Fibroblast of skin of left quadriceps (primary cell): ENCODE measurements around the gene MRPL11.
A peak's percentile ranks its signal among the peaks of the same experiment; 100 is the strongest.

Experiments used
- DNase-seq, 2 experiments: peaks; one replicate each; pipeline ENCODE4 v3.0.0-alpha.2; 2013; ENCODE audit warnings: low read depth in 2 of 2

MRPL11 gene

DNA sequence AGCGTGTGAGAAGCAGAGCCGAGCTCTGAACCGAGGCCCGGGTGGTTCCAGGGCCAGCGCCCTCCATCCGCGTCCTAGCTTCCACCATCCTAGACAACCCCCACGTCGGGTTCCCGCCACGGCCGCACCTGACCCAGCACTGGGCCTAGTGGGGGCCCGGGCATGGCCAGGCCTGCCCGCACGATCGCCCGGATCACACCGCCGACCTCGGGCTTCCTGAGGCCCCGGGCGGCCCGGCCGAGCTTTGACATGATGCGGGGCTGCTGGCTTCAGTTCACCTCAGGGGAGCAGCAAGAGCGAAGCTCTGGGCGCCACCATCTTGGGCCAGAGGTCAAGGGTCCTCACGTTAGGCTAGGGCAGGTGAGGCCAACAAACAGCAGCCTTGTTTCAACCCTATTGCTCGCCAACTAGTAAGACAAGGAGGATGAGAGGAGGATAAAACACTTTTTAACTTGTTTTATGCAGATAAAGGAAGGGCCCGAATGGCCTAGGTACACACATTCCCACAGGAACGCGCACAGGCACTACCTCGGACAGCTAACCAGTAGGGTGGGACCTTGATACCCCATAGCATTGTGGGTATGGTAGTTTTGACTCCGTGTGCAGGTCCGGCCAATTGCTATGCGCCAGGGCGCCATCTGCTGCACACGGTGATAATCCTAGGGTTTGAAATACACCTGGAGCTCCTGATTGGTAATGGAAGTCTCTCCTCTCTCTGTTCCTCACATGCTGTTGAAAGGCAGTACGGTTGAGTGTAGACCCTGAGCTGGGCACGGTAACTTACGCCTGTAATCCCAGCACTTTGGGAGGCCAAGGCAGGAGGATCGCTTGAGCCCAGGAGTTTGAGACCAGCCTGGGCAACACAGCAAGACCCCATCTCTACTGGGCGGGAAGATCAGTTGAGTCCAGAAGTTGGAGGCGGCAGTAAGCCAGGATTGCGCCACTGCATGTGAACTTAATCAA lies at the start of gene MRPL11:
Gene MRPL11 (minus strand): TSS at position 345 of the 963 bp plus-strand sequence. CDS start 94 bp downstream, at position 251.
- peak; percentile 82 to 83 for DNase-seq

DNA sequence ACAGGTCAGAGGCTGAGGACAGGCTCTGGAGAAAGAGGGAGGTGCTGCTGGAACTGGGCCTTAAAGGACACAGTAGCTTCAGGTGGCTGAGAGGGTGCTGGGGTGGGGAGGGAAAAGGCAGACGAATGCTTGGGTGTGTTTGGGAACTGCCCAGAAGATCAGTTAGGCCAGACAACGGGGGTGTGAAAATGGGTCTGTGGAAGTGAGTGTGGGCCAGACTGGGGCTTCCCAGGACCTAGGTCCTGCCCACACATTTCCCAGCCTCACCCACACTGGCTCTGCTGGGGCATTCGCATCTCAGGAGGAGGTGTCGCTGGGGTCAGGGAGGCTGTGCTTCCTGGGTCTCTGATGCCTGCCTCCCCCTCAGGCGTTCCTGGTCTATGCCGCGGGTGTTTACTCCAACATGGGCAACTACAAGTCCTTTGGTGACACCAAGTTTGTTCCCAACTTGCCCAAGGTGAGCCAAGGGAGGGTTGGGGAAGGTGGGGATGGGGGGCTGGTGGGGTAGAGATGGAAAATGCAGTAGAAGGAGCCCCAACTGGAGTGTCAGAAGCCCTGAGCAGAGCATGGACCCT lies 46.2 kb upstream of the MRPL11 start:
- DNase-seq = no peak

DNA sequence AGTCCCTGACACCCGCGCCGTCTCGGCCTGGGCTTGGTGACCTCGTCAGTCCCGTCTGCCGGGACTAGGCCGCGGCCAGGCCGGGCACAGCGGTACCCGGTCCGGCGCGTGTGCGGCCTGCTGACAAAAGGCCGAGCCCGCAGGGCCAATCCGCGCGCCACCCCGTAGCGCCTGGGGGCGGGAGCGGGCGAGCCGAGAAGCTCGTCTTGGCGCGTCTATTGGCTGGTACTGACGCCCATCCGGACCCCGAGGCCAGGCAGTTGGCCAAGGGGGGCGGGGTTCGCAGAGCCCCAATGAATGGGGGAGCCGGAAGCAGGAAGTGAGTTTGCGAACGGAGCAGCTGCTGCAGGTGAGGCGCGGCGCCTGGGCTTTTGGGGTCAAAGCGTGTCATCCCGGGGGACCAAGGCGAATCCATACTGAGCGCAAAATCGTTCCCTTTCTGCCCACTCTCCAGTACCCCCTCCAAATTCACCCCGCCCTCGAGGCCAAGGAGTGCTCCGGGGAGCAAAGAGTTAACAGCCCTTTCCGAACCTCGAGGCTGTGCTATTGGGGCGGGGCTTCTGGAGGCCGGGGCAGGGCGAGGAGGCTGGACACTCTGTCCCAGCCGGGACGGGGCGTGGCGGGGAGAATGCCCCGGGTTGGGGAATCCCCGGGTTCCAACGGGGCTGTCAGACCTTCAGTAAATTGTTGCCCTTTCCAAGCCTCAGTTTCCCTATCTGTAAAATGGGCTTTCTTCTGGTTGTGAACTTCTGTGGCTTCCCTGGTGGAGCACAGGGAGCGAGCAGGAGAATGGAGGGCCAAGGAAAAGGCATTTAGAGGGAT lies 41.7 kb upstream of the MRPL11 start, which contains the start of gene DPP3:
Gene DPP3 (plus strand): TSS at position 318 of the 822 bp plus-strand sequence. CDS start 1,767 bp downstream, outside the sequence.
- peak; percentile 92 for DNase-seq

DNA sequence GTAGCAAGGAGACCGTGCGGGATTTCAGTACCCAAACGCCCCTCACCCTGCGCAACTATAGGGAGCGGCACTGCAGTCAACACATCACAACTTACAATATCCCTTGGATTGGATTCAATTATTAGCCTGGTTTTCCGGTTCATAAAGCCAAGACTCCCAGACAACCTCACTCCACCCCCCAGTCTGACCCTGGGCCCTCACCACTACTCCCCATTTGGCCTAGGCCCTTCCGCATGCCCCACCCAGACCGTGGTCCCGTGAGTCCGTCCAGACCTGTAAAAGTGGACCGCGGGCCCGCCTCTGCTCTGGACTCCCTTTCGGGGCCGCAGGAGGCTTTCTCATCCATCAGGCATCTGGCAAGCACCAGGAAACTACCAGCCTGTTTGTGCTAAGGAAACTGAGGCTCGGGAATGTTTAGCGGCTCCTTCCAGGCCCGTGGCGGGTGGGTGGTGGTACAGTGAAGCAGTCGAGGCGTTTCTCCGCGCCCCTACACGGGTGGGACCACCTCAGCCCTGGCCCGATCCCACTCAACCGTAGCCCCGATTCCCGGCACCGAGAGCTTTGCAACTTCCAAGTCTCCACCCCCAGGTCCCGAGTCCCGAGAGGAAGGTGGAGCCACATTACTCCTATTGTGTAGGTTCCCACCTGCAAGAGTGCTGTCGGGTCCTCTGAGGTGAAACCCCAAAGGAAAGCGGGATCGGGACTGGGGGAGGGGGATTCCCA lies 40.9 kb upstream of the MRPL11 start:
- DNase-seq = no peak

DNA sequence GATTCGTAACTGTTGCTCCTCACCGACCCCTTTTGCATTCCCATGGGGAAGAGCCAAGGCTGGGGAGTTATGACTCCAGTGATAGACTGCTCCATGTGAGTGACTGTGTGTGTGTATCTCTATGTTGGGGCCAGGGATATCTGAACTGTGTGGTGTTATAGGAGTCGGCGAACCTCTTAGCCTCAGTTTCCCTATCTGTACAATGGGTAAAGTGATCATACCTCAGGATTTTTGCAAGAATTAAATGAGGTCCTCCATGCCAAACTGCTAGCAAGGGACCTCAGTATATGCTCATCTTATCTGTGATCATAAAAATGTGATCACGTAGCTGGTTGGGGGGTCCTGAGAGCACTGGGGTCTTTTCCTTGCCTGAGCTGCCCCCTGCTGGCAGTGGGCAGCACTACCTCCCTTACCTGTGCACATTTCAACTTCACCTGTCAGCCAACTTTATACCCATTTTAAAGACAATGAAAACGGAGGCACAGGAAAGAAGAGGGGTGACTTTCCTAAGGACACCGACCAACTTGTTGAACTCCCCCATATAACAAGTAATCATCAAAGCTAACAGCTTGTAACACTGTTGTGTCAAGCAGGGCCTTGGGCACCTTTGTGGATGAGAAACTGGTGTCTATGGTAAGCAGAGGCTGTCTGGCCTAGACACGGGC lies 40.2 kb upstream of the MRPL11 start:
- DNase-seq = no peak

DNA sequence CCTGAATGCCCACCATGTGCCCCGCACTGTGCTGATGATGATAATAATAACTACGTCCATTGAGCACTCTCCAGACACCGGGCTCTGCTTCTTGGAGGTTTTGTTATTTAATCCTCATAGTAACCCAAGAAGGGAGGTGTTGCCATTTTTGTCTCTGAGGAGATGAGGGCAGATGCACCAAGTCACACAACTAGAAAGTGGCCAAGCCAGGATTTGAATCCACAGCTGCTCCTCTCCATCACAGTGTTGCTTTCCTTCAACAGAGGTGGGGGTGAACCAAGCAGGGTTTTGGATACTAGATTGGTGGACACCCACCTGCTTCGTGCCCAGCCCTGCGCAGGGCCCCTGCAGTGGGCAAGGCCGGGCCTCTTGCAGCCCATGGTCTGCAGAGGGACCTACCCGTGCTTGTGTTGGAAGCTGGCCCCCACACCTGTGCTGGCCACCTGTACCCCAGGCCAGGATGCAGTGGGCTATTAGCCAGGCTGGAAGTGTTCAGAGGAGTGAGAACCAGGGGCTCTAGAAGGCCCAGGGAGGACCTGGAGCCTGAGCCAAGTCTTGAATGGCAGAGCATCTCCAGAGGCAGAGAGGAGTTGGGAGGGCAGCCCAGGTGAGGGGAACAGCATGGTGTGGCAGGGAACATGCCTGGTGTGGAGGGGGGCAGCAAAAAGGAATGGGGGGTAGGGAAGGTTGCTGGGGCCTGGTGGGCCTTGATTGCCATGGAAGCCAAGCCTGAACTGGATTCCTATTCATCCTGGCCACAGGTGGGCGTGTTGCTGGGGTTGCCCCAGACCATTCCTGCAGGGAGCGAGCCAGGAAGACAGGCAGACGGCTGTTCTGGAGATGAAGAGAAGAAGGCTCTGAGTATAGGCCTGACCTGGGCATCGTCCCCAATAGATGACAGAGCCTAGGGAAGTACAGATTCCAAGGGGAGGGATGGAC lies 38.9 kb upstream of the MRPL11 start:
- no peak for DNase-seq

DNA sequence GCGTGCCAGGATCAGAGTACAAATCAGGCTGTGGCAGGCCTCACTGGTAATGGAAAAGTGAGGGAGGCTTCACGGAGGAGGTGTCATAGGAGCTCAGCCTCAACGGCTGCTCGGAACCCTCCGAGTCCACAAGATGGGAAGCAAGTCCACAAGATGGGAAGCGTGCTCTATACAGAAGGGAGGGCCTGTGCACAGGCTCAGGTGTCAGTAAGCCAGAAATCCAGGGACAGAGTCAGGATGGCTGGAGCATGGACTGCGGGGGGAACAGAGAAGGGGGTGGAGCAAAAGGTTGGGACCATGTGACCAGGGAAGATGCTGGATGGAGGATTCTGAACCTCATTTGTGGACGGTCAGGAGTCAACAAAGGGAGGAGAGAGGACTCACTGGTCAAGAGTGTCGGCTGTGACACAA lies 38.2 kb upstream of the MRPL11 start:
- no peak for DNase-seq

DNA sequence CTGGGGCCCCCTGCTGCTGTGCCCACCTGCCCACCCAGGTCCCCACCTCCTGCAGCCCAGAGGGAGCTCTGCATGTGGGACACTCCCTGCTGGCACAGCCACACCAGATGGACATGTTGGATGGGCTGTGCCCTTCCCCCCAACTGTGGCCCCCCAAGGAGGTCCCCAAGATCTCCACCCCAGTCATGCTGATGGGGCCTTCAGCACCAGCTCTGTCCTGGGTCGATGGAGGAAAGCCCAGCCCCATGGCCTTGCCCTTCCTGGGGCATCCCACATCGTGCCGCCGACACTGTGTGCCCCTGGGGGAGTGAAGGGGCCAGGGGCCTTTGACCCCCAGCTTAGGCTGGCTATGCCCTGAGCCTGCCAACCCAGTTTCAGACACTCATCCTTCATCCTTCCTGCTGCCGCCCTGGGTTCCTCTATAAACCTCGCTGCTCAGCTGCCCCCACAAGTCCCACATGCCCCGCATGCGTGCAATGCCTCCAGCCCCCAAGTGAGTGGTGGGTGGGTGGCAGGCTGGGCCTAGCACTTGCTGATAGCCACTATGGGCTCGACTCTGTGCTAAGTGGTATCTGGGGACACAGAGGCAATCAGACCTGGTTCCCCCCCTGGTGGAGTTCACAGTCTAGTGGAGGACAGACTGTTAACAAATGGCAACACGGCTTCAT lies 37.7 kb upstream of the MRPL11 start:
- DNase-seq = no peak

DNA sequence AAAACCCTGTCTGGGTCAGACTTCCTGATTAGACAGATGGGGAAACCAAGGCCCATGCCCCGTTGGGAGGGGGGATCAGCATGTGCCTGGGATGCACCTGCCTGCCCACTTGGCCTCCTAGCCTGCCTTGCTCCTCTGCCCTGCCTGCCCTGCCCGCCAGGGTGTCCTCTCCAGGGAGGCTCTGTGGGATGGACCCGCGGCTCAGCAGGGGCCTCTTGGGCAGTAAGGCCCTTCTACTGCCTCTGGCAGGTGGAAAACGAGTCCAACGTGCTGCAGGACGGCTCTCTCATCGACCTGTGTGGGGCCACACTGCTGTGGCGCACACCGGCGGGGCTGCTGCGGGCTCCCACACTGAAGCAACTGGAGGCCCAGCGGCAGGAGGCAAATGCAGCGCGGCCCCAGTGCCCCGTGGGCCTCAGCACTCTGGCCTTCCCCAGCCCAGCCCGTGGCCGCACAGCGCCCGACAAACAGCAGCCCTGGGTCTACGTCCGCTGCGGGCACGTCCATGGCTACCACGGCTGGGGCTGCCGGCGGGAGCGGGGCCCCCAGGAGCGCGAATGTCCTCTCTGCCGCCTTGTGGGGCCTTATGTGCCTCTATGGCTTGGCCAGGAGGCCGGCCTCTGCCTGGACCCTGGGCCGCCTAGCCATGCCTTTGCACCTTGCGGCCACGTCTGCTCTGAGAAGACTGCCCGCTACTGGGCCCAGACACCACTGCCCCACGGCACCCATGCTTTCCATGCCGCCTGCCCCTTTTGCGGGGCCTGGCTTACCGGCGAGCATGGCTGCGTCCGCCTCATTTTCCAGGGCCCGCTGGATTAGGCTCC lies 36.9 kb upstream of the MRPL11 start:
- no peak for DNase-seq

DNA sequence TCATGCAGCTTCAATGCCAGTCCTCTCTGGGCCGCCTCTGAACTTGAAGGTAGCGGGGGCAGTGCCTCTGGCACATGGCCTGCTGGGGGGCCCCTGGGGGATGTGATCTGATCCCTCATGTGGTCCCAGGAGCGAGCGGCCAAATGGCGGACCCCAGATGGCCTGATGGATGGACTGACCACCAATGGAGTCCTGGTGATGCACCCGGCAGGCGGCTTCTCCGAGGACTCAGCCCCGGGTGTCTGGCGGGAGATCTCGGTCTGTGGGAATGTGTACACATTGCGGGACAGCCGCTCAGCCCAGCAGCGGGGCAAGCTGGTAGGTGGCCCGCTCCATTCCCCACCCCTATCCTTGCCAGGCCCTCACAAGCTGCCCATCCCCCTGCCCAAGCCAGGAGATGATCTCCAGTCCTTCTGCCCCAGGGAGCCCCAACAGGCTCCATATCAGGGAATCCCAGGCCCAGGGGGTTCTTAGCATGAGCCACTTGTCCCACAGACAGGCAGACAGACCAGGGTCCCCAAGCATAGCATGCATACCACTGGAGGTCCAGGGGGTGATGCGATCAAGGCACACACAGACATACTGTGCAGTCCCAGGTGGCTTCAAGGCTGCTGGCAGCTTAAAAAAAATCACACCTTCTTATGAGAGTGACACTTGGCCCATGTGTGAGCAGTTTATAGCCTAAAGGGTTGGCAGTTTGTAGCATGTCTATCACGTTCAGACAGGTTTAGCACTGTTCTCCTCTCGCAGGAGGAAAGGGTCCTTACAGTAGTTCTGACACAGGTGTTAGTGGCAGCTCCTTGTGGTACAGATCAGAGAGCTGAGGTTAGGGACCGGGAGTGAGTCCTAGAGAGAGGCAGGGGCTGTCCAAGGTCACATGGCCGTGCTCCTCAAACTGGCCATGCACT lies 35.2 kb upstream of the MRPL11 start:
- DNase-seq = no peak

DNA sequence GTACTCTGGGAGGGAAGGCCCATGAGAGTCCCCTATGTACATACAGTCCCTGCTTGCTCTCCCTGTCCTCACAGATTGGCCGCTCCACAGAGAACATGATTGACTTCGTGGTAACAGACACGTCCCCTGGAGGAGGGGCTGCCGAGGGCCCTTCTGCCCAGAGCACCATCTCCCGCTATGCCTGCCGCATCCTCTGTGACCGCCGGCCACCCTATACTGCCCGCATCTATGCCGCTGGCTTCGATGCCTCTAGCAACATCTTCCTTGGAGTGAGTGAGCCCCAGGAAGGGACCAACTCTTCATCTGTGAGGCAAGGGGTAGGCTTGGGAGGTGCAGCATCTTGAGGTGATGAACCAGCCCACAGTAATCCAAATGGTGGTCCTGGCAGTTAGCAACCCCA lies 34.5 kb upstream of the MRPL11 start:
- DNase-seq = no peak

DNA sequence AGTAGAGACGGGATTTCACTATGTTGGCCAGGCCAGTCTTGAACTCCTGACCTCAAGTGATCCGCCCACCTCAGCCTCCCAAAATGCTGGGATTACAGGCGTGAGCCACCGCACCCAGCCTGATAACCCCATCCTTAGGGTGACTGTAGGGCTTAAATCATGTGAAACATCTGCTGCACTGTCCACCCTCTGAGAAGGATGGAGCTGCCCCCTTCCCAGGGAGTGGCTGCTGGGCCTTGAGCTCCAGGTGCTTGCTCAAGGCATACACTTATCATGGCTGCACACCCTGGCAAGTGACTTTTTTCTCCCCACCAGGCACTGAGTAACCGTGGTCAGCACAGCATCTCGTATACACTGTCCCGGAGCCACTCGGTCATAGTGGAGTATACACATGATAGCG lies 33.4 kb upstream of the MRPL11 start:
- no peak for DNase-seq

DNA sequence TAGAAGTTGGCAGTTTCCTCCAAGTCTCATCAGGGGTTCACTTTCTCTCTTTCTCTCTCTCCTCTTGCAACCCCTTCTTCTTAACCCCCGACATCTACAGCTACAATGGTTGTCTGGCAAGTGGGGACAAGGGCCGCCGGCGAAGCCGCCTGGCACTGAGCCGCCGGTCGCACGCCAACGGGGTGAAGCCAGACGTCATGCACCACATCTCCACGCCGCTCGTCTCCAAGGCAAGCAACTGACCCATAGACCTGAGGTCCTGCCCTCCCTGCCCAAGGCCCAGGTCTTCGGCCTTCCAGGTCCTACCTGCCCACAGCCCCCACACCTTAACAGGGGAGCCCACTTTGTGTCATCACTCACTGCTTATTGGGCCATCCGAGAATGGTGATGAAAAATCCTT lies 32.5 kb upstream of the MRPL11 start:
- no peak for DNase-seq

DNA sequence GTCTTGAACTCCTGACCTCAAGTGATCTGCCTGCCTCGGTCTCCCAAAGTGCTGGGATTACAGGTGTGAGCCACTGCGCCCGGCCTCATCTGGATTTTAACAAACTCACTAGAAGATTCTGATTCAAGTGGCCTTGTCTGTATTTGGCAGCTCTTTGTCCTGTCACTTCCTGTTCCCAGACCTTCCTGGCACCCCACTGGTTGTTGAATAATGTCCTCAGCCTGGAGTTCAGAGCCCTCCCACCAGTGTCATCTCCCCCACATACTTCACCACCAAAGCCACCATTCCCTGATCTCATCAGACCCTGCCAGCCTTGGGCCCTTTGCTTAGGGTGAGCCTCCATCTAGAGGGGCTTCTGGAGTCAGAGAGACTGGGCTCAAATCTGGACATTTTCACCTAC lies 31.4 kb upstream of the MRPL11 start:
- DNase-seq = no peak

DNA sequence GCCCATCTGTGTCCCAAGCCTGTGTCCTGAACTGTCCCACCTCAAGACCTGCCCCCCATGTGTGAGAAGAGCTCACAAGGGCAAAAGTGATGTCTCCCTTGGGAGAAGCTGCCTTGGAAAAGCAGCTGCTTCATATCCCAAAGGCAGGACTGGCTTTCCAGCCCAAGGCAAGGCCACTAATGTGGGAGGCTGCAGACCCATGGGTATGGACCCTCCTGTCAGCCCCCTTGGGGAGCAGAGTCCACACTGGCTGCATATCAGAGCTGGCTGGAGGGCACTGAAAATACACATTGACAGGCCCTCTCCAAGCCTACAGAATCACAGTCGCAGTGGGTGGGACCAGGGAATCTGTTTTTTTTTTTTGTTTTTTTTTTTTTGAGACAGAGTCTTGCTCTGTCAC lies 30.8 kb upstream of the MRPL11 start:
- no peak for DNase-seq

DNA sequence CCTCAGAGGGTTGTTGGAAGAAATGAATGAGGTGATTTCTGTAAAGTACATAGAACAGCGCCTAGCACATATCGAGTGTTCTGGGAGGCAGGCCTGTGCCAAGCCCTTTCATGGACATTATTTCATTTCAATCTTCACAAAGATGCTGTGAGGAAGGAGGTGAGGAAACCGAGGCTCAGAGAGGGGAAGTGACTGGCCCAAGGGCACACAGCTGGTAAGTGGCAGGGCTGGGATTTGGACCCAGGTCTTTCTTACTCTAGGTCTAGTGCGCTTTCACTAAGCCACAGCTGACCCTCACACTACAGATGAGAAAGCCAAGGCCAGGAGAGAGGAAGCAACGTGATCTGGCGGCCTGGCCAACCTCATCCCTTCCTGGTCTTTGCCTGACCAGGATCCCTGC lies 30.0 kb upstream of the MRPL11 start:
- no peak for DNase-seq

DNA sequence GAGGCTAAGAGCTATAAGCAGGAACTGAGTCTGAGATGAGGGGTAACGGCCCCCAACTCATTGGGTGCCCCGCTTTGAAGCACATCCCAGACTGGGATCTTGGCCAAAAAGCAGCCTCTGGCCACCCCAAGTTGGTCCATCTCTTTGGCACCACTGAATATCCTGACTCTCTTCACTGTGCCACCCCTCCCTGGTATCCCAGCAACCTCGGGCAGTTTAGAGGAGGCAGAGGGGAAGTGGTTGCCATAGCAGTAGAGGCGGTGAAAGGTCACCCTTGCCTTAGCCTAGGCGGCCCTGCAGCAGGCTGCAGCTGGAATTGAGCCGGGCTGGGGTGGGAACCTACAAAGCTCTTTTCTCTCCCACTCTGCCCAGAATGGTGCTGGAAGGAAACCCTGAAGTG lies 29.1 kb upstream of the MRPL11 start:
- no peak for DNase-seq
